Keratinocyte (primary cell): ENCODE results near the gene MRFAP1. TPM values are rescaled to one million over a fixed set of nuclear protein-coding genes. Genes with fewer than 3 reads are reported as not detected.
A peak's percentile ranks its signal among the peaks of the same experiment; 100 is the strongest.

Source experiments
- DNase-seq: peaks from one replicate; pipeline ENCODE4 v3.0.0-alpha.2; 2011; ENCODE audit warnings: low read depth, missing footprints, low spot score
- FAIRE-seq: peaks from 2 replicates; lab custom pipeline; 2011; peaks lifted over from hg19 to GRCh38; lab: Jason Lieb, UNC
- H2AFZ ChIP-seq: 2 replicates; pipeline ENCODE4 v1.6.0; 2012; ENCODE audit warnings: low read length, control low read depth, inconsistent platforms; ENCODE audit not compliant: control insufficient read depth
- H3K27ac ChIP-seq: 2 replicates; pipeline ENCODE4 v1.5.1; 2011; ENCODE audit warnings: low read length; ENCODE audit not compliant: control insufficient read depth, insufficient read depth
- H3K27me3 ChIP-seq: 3 replicates; pipeline ENCODE4 v1.6.0; 2011; ENCODE audit warnings: low read length; ENCODE audit not compliant: control insufficient read depth, insufficient read depth; ENCODE audit errors: extremely low read depth
- H3K36me3 ChIP-seq, 2 experiments: 2 replicates in 1 of 2; 3 replicates in 1 of 2; pipeline ENCODE4 v1.5.1; 2011; ENCODE audit warnings: low read length in 2 of 2, mild to moderate bottlenecking in 1 of 2; ENCODE audit not compliant: control insufficient read depth in 2 of 2, insufficient read depth in 2 of 2; ENCODE audit errors: extremely low read depth in 1 of 2
- H3K4me1 ChIP-seq: 3 replicates; pipeline ENCODE4 v1.5.1; 2011; ENCODE audit warnings: low read length; ENCODE audit not compliant: control insufficient read depth, insufficient read depth; ENCODE audit errors: extremely low read depth
- H3K4me2 ChIP-seq: 3 replicates; pipeline ENCODE4 v1.6.0; 2011; ENCODE audit warnings: low read depth, low read length; ENCODE audit not compliant: control insufficient read depth, insufficient read depth; ENCODE audit errors: extremely low read depth
- H3K4me3 ChIP-seq, 3 experiments: fragments of 200-600 bp in 1 of 3; sonication (generic) in 1 of 3; 2 replicates in 2 of 3; 3 replicates in 1 of 3; pipeline ENCODE4 v1.5.1; 2011 to 2016; ENCODE audit warnings: low read length in 3 of 3, mild to moderate bottlenecking in 3 of 3, control low read depth in 2 of 3, inconsistent platforms in 1 of 3, low read depth in 1 of 3, mixed read lengths in 1 of 3, mixed run types in 1 of 3, moderate library complexity in 1 of 3; ENCODE audit not compliant: control insufficient read depth in 2 of 3, insufficient read depth in 2 of 3; ENCODE audit errors: extremely low read depth in 1 of 3
- H3K79me2 ChIP-seq: 2 replicates; pipeline ENCODE4 v1.6.0; 2012; ENCODE audit warnings: low read length; ENCODE audit not compliant: control insufficient read depth, insufficient read depth
- H3K9ac ChIP-seq: 3 replicates; pipeline ENCODE4 v1.6.0; 2011; ENCODE audit warnings: low read length; ENCODE audit not compliant: control insufficient read depth, insufficient read depth; ENCODE audit errors: extremely low read depth
- H3K9me1 ChIP-seq: 3 replicates; pipeline ENCODE4 v1.6.0; 2011; ENCODE audit warnings: low read length; ENCODE audit not compliant: control insufficient read depth, insufficient read depth; ENCODE audit errors: extremely low read depth
- H3K9me3 ChIP-seq: 2 replicates; pipeline ENCODE4 v1.5.1; 2012; ENCODE audit warnings: low read depth, low read length; ENCODE audit not compliant: control insufficient read depth
- H4K20me1 ChIP-seq: 3 replicates; pipeline ENCODE4 v1.6.0; 2011; ENCODE audit warnings: low read length; ENCODE audit not compliant: control insufficient read depth, insufficient read depth; ENCODE audit errors: extremely low read depth
- CTCF ChIP-seq, 3 experiments: IDR thresholded peaks in 1 of 3; conservative IDR thresholded peaks in 1 of 3; optimal IDR thresholded peaks in 1 of 3; 2 replicates in 2 of 3; 3 replicates in 1 of 3; pipeline versions ENCODE3 to v1.5.1; 2011; ENCODE audit warnings: low read length in 3 of 3, mild to moderate bottlenecking in 3 of 3, moderate library complexity in 2 of 3, control low read depth in 1 of 3, inconsistent platforms in 1 of 3; ENCODE audit not compliant: insufficient read depth in 2 of 3; ENCODE audit errors: extremely low read depth in 1 of 3
- EZH2 ChIP-seq: IDR thresholded peaks from one replicate; pipeline ENCODE4 v1.6.1; 2012; ENCODE audit warnings: inconsistent platforms, mild to moderate bottlenecking, low read length, moderate library complexity
- dilution Hi-C: fragments of 300-500 bp; cut with MboI; formaldehyde crosslinking; loops from one replicate; pipeline ENCODE4 v1.7.0; 2020; ENCODE audit warnings: low sequenced_read_pairs; ENCODE audit not compliant: extremely low pct_ligation_motif_present
- polyA plus RNA-seq, 5 experiments: library from polyadenylated mRNA; depleted of rRNA in 3 of 5; stranded (reverse) in 3 of 5; stranded (forward) in 1 of 5; unstranded in 1 of 5; fragments of >200 nt; gene quantifications; 1 replicate in 1 of 5; 2 replicates in 3 of 5; 3 replicates in 1 of 5; pipeline versions ENCODE4 v1.2.1 to v1.2.3, GENCODE V29; 2011 to 2012; ENCODE audit warnings: missing spikeins in 2 of 5, low read depth in 1 of 5, low replicate concordance in 1 of 5

Gene MRFAP1
- polyA plus RNA-seq, 1 donor (not counting 4 experiments of a cell fraction or from before 2014, with no cell fraction given) = 275 TPM

- no peak for TF ChIP-seq EZH2
- TF ChIP-seq CTCF (optimal IDR thresholded peaks at IDR 0.05 in 1 of 3, IDR thresholded peaks at IDR 0.05 in 1 of 3, conservative IDR thresholded peaks at IDR 0.05 in 1 of 3; ENCODE audit: extremely low read depth in 1 of 3, insufficient read depth in 2 of 3, low read length in 3 of 3) = no peak
- Histone ChIP-seq H4K20me1 (peaks cover 12% of the 10 kb centered on the region), H3K27me3 (no peaks in the 10 kb centered on the region), H3K79me2 (peaks cover 26% of the 10 kb centered on the region), H3K4me1 (peaks cover 11% of the 10 kb centered on the region), H3K27ac (no peak overlapping the region), H2AFZ (no peak overlapping the region), H3K4me2 (no peak overlapping the region), H3K9ac (no peak overlapping the region), H3K9me1 (peaks cover 5% of the 10 kb centered on the region), H3K9me3 (no peaks in the 10 kb centered on the region), H3K4me3 (no peak overlapping the region), H3K36me3 (peaks cover 0 to 15% of the 10 kb centered on the region in 2 experiments)
- dilution Hi-C loops = no loop called here
- no peak for DNase-seq
- FAIRE-seq = no peak
Observed at GRCh38 chr4:6639137-6639680, 1.3 kb upstream of the MRFAP1 start.

- no peak for FAIRE-seq
- dilution Hi-C loops = no loop called here
- no peak for TF ChIP-seq EZH2
Observed at GRCh38 chr4:6641164-6641970, 882 bp downstream of the MRFAP1 start.

More at GRCh38 chr4:6641164-6641970, 882 bp downstream of the MRFAP1 start:
- no peak for DNase-seq
- no peaks in the 10 kb centered on the region for H3K27me3 ChIP-seq
- no peaks in the 10 kb centered on the region for H3K9me3 ChIP-seq
- peak overlapping the region; percentile 62 for H2AFZ ChIP-seq
- peaks cover 26% of the 10 kb centered on the region for H3K79me2 ChIP-seq
- H3K36me3 ChIP-seq = peaks cover 0 to 15% of the 10 kb centered on the region in 2 experiments
- peak overlapping the region; percentile 75 for H3K4me2 ChIP-seq
- peak overlapping the region; percentile 95 for H3K27ac ChIP-seq
- peaks cover 11% of the 10 kb centered on the region for H3K4me1 ChIP-seq
- H3K9ac ChIP-seq = peak overlapping the region; percentile 94
- peaks cover 5% of the 10 kb centered on the region for H3K9me1 ChIP-seq
- H4K20me1 ChIP-seq = peaks cover 12% of the 10 kb centered on the region
- H3K4me3 ChIP-seq = peak overlapping the region; percentile 81 to 91 (median 88)
